ENCODE data around the gene SGIP1.

- TF ChIP-seq, protein P1, sequence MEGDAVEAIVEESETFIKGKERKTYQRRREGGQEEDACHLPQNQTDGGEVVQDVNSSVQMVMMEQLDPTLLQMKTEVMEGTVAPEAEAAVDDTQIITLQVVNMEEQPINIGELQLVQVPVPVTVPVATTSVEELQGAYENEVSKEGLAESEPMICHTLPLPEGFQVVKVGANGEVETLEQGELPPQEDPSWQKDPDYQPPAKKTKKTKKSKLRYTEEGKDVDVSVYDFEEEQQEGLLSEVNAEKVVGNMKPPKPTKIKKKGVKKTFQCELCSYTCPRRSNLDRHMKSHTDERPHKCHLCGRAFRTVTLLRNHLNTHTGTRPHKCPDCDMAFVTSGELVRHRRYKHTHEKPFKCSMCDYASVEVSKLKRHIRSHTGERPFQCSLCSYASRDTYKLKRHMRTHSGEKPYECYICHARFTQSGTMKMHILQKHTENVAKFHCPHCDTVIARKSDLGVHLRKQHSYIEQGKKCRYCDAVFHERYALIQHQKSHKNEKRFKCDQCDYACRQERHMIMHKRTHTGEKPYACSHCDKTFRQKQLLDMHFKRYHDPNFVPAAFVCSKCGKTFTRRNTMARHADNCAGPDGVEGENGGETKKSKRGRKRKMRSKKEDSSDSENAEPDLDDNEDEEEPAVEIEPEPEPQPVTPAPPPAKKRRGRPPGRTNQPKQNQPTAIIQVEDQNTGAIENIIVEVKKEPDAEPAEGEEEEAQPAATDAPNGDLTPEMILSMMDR (IDR thresholded peaks at IDR 0.05; ENCODE audit: extremely low read depth in 1 of 2, insufficient read depth in 1 of 2, low read depth in 1 of 2, low read length in 2 of 2) = peak in 1 of 2 donors; percentile 16
- TF ChIP-seq POLR2A (IDR thresholded peaks at IDR 0.05; ENCODE audit: low read depth, low read length) (no peak), POLR2AphosphoS5 (IDR thresholded peaks at IDR 0.05; ENCODE audit: insufficient read depth, low read depth, low read length) (no peak)
Measured at GRCh38 chr1:66733348-66734017, 199.5 kb downstream of the SGIP1 start.
